Measurements from ENCODE around the gene ELP2.

DNA sequence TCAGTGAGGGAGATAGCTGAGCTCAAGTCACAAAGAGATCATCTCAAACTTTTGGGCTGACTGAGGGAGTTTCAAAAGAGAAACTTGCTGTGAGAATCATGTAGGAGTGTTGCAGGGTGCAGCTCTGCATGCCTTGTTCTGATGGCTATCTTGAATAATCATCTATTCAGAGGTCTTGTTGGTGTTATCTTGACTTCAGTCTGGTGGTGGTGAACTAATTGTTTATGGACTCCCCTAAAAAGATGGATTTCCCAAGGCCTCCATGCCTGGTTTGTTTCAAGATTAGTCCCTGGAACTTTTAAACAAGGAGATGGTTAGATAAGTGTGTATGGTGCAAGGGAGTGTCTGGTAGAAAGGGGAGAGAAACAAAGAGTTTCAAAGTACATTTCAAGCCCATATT, 30.4 kb upstream of the ELP2 start:
- TF ChIP-seq, protein P1, sequence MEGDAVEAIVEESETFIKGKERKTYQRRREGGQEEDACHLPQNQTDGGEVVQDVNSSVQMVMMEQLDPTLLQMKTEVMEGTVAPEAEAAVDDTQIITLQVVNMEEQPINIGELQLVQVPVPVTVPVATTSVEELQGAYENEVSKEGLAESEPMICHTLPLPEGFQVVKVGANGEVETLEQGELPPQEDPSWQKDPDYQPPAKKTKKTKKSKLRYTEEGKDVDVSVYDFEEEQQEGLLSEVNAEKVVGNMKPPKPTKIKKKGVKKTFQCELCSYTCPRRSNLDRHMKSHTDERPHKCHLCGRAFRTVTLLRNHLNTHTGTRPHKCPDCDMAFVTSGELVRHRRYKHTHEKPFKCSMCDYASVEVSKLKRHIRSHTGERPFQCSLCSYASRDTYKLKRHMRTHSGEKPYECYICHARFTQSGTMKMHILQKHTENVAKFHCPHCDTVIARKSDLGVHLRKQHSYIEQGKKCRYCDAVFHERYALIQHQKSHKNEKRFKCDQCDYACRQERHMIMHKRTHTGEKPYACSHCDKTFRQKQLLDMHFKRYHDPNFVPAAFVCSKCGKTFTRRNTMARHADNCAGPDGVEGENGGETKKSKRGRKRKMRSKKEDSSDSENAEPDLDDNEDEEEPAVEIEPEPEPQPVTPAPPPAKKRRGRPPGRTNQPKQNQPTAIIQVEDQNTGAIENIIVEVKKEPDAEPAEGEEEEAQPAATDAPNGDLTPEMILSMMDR (IDR thresholded peaks at IDR 0.05), result no peak
- TF ChIP-seq POLR2AphosphoS5 (IDR thresholded peaks at IDR 0.05) (no peak), POLR2A (IDR thresholded peaks at IDR 0.05) (no peak), EP300 (IDR thresholded peaks at IDR 0.05) (no peak)

Data from suprapubic skin (tissue), 4 donors.